ENCODE measurements around the gene MYO6.

The MYO6 gene

GRCh38 chr6:75830959-75831885 lies 82.2 kb downstream of the MYO6 start:
- no peak for DNase-seq

GRCh38 chr6:75834447-75834846 lies 85.4 kb downstream of the MYO6 start:
- DNase-seq: no peak

GRCh38 chr6:75842191-75842590 lies 93.2 kb downstream of the MYO6 start:
- no peak for DNase-seq

DNA sequence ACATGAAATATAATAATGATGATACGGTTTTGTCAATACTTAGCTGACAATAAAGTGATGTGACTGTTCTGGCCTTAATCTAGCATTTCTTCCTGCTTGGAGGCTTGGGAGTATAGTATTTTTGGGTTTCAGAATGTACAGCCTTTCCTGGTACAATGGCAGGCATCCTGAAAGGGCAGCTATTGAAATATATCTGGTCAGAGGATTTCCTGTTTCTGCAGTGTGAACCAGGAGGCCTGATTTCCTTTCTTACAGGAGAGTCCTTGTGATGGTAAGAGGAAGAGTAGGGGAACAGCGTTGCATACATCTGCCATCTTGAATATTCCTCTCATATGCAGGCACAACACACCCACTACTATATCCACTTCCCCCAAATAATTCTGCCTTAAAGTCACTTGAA lies 93.7 kb downstream of the MYO6 start:
- no peak for DNase-seq

DNA sequence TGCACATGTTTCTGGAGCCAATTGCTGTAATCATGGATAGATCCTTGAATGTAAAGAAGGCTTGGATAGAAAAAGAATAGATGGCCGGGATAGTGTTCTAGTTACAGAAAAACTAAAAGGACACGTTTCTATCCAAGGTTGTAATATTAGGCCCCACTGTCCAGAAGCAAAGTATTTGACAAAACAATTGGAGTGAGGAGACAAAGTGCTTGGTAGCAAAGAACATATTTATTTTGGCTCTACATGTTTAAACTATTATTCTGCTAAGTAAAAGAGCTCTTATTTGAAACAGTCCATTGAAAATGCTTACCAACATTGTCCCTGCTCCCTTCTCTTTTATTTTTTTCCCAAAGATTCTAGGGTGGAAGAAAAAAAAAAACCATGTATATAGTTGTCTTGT lies 94.4 kb downstream of the MYO6 start:
- no peak for DNase-seq

DNA sequence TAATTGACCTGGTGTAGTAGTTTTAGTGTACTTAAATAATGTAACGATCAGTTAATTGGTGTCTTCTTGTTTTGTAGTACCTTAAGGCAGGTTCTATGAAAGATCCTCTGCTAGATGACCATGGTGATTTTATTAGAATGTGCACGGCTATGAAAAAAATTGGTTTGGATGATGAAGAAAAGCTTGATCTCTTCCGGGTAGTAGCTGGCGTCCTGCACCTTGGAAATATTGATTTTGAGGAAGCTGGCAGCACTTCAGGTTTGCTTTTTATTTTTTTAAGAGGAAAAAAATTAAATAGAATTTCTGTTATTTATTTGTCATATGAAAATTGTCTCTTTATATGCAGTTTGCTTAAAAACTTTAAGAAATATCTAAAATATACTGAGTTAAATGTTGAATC lies 99.2 kb downstream of the MYO6 start:
- DNase-seq: no peak

GRCh38 chr6:75849329-75850025 lies 100.4 kb downstream of the MYO6 start:
- DNase-seq: no peak

GRCh38 chr6:75850026-75850833 lies 101.2 kb downstream of the MYO6 start:
- no peak for DNase-seq

- no peak for DNase-seq
Measured at GRCh38 chr6:75852721-75853120, 103.7 kb downstream of the MYO6 start.

- no peak for DNase-seq
Measured at GRCh38 chr6:75853806-75854205, 104.8 kb downstream of the MYO6 start.

DNA sequence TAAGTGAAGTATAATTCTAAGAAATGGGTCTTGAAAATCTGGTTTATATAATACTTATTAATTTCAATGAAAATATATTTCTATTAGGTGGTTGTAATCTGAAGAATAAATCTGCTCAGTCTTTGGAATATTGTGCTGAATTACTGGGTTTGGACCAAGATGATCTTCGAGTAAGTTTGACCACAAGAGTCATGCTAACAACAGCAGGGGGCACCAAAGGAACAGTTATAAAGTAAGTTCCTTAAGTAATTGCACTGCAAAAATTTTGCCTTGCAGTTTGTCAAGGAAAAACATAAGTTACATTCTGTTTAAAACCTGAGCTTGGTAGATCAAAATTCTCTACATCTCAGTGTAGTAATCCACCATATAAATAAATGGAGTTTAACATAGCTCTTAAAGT lies 106.0 kb downstream of the MYO6 start:
- peak; percentile 27 for DNase-seq

DNA sequence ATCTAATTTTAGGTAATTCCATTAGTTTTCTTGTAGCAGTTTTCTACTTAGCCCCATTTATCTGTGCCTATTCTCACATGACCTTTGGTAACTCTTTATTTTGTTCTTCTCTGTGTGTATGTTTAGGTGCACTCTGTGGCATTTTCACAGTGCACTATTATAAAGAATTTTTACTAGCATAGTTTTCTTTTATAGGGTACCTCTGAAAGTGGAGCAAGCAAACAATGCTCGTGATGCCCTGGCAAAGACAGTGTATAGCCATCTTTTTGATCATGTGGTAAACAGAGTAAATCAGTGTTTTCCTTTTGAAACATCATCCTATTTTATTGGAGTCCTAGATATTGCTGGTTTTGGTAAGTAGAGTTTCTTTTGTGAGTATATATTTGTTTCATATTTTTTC lies 107.9 kb downstream of the MYO6 start:
- DNase-seq: no peak

DNA sequence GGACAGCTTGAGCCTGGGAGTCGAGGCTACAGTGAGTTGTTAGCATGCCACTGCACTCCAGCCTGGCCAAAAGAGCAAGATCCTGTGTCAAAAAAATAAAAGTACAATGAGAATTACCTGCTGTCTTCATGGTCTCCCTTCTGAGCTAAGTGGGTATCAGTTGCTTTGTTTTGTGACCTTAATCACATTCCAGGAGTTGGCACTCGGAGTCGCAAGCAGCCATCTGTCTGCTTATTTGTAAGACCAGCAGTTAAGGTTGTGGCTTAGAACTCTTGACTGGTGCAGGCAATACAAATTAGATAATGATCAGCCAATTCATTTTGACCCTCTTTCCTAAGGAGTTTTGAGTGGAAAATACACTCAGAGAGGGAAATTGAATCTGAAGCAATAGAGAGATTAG lies 114.0 kb downstream of the MYO6 start:
- DNase-seq: no peak

DNA sequence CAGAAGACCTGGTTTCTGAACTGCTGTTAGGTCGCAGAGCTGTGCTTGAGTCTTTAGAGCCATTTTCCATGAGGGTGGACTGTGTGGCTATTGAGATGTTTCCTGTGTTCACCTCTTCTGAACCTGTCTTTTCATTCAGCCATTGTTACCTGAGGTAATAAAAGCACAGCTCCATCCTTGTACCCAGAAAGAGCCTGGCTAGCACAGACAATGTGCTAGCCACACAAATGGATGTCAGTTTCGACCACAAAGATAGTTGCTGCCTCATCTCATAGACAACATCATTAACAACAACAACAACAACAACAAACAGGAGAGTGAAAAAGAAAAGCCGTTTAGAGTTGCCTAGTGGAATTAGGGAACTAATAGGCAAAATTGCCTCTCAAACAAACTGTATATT lies 114.7 kb downstream of the MYO6 start:
- no peak for DNase-seq

DNA sequence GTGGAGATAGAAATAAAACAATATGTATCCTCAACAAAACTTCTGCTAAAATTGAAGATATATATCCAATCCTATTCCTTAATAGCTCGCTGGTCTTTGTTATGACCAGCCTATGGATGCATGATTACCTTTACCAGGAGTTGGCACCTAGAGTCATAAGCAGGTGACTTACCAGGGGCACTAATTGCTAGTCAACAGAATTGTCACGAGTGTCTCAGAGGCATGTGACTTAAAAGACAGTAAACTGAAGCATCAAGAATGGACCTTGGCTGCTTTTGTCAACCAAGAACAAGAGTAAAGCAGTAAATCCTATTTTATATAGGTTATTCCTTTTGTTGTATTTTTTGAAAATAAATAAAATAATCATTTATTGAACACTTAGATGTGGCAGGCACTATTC lies 115.4 kb downstream of the MYO6 start:
- DNase-seq: no peak

DNA sequence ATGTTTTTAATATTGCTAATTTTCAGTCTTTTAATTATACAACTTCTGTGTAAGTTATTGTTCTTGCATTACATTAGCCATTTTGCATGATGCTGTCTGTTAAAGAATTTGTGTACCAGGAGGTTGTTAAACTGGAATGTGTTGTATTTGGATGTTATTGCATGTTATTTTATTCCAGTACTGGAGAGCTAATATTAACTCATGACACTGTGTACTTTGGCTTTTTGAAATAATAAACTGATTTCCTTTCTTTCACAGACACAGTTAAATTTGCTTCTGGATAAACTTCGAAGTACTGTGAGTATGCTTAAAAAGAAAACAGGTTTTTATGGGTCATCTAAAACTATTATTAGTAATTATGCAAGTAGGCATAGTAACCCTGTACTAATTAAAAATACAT lies 121.3 kb downstream of the MYO6 start:
- no peak for DNase-seq

DNA sequence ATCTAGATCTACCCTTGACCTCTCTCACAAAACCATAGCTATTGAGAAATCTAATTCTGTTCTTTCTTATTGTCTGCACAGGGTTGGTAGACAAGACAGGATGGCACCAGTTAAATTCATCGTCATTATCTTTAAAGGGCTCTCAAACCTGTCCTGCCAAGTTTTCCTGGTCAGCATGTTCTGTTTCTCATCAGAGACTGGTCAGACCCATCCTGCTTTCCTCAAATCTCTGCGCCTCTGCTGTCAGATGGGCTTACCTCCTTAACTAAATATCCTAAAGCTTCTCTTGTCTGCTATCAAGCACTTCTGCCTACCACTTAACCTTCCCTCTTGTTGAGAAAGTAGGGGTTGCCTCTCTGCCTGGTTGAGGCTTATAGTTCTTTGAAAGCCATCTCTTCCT lies 125.2 kb downstream of the MYO6 start:
- no peak for DNase-seq

DNA sequence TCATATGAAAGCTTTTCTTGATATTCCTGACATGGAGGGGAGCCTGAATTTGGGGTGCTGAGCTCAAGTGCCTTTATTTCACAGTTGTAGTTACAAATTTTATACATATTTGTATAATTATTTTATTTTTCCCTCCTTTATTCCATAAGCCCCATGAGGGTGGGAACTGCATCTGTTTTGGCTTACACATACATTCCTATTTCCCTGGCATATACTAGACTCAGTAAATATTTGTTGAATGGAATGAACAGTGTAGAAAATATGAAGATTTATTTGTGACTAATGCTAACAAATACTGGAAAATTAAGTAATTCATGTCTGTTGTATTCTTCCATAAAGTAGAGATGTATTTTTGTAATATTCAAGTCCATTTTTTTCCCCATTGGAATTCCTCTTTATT lies 127.1 kb downstream of the MYO6 start:
- DNase-seq: no peak

- DNase-seq: no peak
Measured at GRCh38 chr6:75880305-75880704, 131.3 kb downstream of the MYO6 start.

DNA sequence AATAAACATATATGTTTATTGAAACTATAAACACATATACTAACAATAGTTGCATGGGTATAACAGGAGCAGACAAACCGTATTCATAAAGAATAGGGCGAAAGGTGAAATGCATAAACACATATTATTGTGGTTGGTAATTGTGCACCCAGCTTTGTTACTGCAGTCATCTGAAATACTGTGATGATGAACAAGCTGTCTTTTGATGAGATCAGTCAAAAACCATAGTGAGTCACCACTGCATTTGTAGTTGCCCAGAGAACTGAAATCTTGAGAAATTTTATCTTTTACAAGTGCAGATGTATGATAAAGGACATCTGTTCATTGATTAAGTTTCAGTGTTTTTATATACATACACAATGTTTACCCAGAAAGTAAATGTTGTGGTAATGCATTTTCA lies 133.7 kb downstream of the MYO6 start:
- no peak for DNase-seq

- no peak for DNase-seq
Measured at GRCh38 chr6:75884822-75885221, 135.8 kb downstream of the MYO6 start.

DNA sequence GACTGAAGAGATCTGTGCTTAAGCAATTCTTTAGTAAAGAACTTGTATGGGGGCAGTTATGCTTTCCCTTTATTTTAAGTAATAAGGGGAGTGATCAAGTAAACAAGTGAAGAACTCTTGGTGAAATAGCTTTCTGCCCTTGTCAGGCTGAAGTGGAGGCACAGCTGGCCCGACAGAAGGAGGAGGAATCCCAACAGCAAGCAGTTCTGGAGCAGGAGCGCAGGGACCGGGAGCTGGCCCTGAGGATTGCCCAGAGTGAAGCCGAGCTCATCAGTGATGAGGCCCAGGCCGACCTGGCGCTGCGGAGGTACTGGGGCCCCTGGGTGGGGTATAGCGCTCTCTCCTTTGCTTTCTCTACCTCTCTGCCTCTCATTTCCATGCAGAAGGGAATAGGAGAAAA lies 143.3 kb downstream of the MYO6 start:
- no peak for DNase-seq

DNA sequence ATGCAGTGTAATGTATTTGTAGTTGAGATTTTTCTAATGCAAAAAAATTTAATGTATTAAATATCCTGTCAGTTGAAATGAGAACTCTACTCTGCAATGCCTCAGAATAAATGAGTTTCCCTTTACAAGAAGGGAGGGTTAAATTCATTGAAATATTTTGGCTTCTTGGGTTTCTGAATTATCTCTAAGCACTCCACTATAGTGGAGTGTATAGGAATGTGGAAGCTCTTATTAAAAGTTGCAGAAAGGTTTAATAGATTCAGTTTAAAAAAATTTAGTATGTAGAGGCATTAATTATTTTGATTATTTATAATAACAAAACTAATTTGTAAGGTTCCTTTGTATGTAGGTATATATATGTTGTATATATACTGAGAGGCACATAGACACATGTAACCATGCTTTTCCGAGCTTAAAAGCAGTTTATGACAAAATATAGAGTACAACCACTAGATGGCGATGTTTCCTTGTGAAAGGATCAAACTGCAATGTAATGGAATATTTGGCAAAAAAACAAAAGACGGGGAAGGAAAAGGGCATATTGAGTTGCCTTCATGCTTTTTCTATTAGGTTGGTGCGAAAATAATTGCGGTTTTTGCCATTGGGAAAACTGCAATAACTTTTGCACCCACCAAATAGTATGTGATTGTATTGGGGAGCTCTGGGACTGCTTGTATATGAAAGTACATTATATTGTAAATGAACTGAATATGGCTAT lies 144.2 kb downstream of the MYO6 start:
- DNase-seq: peak; percentile 81

Data from NCI-H146 (cell line).